ENCODE results near the gene PODN.

DNA sequence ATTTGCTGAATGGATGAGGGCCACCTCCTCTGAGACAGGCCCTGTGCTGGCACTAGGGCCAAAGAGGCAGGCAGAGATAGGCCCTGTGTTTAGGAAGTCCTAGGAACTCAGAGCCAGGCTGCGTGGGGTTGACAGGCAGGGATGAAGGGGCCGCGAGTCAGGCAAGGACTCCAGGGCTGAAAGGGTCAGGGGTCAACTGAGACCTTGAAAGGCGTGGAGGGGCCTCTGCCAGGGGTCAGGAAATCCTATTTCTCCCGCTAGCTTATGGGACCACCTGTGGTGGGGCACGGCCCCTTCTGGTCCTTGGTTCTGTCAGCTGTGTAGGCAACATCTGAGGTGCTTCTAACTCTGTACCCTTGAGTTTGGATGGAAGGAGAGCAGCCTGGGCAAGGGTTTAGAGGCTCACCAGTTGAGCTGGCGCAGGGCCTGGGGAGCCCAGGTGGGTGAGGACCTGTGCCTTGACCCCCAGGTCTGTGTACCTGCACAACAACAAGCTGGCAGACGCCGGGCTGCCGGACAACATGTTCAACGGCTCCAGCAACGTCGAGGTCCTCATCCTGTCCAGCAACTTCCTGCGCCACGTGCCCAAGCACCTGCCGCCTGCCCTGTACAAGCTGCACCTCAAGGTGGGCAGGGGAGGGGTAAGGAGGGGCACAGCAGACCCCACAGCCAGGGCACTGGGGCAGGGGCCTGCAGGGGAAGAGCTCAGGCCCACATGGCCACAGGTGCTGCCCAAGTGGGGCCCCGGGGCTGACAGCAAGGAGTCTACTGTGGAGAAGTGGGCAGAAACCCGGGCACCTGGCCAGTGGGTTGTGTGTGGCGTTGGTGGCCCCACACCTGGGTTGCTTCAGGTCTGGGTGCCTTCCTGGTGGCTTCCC is 14.9 kb downstream of the PODN start:
- TF ChIP-seq, protein P1, sequence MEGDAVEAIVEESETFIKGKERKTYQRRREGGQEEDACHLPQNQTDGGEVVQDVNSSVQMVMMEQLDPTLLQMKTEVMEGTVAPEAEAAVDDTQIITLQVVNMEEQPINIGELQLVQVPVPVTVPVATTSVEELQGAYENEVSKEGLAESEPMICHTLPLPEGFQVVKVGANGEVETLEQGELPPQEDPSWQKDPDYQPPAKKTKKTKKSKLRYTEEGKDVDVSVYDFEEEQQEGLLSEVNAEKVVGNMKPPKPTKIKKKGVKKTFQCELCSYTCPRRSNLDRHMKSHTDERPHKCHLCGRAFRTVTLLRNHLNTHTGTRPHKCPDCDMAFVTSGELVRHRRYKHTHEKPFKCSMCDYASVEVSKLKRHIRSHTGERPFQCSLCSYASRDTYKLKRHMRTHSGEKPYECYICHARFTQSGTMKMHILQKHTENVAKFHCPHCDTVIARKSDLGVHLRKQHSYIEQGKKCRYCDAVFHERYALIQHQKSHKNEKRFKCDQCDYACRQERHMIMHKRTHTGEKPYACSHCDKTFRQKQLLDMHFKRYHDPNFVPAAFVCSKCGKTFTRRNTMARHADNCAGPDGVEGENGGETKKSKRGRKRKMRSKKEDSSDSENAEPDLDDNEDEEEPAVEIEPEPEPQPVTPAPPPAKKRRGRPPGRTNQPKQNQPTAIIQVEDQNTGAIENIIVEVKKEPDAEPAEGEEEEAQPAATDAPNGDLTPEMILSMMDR (IDR thresholded peaks at IDR 0.05), result no peak
- TF ChIP-seq POLR2A (IDR thresholded peaks at IDR 0.05), result no peak

Measured in esophagus squamous epithelium (tissue), 4 donors.